ENCODE measurements around the gene CD3G.
A peak's percentile ranks its signal among the peaks of the same experiment; 100 is the strongest.
"Not testable (repeated sequence)": the region's sequence is repeated elsewhere in the genome, so short reads cannot be mapped to it uniquely, and the experiment has no call there.

The CD3G gene

DNA sequence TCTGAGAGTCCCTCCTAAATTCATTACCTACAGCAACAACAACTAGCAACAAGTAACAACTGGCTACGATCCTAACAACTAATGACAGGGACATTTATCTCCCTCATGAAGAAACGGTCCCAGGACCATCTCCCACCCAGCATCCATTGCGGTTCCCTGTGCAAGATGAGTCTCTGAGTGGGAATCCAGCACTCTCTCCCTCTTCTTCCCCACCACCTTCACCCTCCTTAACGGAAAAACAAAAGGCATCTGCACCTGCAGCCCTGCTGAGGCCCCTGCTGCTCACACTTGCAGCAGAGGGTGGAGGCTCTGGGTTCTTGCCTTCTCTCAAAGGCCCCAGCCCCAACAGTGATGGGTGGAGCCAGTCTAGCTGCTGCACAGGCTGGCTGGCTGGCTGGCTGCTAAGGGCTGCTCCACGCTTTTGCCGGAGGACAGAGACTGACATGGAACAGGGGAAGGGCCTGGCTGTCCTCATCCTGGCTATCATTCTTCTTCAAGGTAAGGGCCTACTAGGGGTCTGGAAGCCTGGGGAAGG, at the start of gene CD3G:
Gene CD3G (plus strand): TSS at position 364 of the 535 bp plus-strand sequence. CDS start 80 bp downstream, at position 444.
- DNase-seq, result peak; percentile 77

DNA sequence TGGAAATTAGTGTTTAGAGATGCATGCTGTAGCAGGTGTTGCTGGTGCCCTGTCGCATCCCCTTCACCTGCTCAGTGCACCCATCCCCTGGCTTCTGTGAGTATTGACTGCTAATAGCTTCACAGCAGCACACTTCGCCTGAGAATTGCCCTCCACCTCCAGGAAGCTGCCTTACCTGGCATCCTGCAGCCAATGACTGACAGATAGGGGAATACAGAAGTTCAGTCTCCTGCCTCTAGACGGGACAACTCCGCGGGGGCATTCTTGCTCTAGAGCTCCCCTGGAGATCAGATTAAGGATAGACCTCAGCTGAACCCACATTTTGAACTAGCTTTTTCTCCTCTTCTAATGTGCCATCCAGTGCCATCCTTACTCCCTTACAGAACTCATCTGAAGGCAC, 48.9 kb upstream of the CD3G start:
- DNase-seq, result no peak

DNA sequence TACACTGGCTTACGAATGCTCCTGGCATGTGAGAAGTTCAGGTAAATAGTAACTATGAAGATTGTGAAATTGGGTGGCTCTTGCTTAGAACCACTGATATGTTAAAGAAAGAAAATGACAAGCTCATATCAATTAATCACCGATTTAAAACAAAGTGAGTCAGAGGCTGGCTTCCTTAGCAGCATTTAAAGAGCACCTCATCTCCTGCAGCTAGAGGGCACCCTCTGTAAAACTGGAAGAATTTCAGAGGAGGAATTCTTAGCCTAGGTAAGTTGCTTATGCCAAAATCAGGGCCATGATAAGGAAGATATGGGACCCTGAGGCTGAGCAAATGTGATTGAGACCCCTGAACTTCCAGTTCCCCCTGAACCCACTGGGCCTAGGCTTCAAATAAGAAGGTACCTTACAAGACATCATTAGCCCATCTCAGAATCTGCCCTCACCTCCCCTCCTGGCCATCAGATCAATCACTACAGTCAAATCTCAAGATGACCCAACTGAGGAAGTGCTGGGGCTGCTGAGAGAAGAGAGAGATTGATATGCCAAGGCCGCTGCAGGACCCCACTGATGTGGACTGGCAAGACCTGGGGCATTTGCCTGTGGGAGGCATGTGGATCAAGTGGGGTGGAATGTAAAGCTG, 48.2 kb upstream of the CD3G start:
- DNase-seq, result peak; percentile 42

DNA sequence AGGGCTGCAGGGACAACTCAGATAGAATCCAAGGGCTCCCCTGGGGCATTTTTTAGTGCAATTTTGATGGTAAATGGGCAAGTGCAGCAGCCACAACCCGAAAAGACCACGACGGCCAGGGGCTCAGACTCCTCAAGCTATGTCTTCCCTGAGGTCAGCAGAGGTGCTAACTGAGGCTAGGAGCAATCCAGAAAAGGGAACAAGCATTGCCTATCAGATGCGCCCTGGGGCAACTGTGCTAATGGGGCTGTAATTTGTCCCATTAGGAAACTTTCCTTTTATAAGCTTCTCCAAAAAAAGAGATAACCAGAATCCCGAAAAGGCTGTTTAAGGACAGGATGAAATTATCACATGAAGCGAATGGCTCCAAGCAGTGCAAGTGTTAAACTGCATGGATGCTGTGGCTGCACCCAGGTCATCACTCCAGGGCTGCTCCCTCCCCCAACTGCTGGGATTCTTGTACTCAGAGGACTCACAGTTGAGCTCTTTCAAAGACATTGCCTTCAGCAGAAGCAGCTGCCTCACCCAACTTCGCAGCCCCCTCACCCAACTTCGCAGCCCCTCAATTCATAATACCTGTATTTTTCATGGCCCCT, 42.4 kb upstream of the CD3G start:
- no peak for DNase-seq

DNA sequence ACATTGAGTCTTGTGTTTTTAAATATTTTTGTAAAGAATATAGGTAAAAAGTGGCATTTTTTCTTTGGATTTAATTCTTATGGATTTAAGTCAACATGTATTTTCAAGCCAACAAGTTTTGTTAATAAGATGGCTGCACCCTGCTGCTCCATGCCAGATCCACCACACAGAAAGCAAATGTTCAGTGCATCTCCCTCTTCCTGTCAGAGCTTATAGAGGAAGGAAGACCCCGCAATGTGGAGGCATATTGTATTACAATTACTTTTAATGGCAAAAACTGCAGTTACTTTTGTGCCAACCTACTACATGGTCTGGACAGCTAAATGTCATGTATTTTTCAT, 39.9 kb upstream of the CD3G start:
- DNase-seq, result no peak

DNA sequence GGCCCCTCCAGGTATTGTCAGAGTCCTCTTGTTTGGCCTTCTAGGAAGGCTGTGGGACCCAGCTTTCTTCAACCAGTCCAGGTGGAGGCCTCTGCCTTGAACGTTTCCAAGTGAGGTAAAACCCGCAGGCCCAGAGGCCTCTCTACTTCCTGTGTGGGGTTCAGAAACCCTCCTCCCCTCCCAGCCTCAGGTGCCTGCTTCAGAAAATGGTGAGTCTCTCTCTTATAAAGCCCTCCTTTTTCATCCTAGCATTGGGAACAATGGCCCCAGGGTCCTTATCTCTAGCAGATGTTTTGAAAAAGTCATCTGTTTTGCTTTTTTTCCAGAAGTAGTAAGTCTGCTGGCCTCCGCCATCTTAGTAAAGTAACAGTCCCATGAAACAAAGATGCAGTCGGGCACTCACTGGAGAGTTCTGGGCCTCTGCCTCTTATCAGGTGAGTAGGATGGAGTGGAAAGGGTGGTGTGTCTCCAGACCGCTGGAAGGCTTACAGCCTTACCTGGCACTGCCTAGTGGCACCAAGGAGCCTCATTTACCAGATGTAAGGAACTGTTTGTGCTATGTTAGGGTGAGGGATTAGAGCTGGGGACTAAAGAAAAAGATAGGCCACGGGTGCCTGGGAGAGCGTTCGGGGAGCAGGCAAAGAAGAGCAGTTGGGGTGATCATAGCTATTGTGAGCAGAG, 39.4 kb upstream of the CD3G start, which contains the start of gene CD3E:
Gene CD3E (plus strand): TSS at position 163 of the 681 bp plus-strand sequence. CDS start 223 bp downstream, at position 386.
- peak; percentile 65 for DNase-seq

DNA sequence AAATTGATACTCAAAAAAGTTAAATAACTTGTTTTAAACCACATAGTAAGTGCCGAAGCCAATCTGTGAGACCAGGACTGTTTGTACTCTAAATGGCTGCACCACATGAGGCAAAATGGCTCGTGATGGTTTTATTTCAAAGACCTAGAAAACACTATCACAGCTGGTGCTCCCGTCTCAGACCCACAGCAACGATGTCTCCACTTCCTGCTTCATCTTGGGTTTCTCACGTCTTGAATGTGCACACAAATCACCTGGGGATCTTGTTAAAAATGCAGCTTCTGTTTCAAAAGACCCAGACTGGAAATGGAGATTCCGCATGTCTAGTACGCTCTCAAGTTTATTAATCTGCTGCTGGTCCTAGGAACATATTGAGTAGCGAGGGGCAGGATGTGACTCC, 38.4 kb upstream of the CD3G start:
- DNase-seq, result peak; percentile 60

DNA sequence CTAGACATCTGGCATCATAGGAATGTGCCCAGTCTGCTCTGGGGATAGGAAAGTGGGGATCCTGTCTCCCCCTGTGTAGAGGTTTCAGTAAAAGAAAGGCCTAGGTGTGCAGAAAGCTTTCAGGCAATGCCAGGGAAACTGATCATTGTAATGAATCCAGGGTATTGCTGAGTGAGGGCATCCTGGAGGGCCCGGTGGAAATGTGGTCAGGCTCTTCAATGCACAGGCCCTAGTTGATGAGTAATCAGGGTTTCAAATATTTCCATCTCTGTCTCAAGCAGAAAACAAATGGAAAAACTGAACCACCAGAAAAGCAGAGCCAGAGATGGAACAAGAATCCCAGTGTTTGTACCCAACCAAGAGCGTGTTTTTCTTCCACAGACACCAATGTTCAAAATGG, 37.6 kb upstream of the CD3G start:
- DNase-seq, result peak; percentile 8

DNA sequence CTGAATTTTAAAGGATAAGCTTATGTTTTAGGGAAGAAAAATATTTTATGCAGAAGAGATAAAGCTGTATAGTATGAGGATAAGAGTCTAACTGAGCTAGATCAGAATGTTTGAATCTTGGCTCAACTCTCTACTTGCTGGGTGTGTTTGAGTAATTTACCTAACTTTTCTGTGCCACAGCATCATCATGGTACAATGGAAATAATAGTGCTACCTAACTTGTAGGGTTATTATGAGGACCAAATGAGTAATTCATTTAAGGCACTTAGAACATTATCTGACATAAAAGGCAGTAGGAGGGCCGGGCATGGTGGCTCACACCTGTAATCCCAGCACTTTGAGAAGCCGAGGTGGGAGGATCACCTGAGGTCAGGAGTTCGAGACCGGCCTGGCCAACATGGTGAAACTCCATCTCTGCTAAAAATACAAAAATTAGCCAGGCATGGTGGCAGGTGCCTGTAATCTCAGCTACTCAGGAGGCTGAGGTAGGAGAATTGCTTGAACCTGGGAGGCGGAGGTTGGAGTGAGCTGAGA, 35.1 kb upstream of the CD3G start:
- DNase-seq, result not testable (repeated sequence)

DNA sequence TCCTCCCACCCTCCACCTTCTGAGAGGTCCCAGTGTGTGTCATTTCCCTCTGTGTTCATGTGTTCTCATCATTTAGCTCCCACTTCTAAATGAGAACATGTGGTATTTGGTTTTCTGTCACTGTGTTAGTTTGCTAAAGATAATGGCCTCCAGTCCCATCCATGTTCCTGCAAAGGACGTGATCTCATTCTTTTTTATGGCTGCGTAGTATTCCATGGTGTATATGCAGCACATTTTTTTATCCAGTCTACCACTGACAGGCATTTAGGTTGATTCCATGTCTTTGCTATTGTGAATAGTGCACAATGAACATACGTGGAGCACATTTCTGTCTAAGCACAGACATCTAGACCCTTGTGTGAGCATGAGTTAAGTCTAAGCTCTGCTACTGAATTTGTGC, 33.9 kb upstream of the CD3G start:
- no peak for DNase-seq

DNA sequence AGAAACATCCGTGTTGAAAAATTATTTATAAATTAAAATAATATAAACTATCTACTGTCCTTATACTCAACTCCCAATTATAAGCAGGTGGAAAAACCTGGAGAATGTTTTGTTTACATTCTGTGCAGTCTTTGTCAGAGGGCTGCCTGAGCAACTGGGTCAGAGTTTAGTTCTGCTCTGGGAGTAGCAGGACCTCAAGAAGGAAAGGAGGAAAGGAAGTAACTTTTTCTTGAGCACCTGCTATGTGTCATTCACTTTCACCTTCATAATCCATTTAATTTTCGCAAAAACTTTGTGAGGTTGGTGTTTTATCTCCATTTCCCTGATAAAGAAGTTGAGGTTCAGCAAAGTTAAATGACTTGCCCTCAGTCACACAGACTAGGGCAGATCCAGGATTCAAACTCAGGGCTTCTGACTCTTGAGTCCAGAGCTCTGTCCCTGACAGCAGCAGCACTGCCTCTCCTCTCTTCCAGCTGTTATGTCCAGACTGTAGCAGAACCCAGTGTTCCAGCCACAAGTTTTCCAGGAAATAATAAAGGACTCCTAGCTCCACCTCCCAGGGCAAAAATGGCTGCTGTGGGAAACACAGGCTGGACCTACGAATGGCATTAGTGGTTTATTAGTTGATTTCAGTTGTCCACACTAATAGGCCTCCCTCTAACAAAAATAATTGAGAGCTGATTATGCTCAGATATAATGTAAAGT, 33.2 kb upstream of the CD3G start:
- no peak for DNase-seq

DNA sequence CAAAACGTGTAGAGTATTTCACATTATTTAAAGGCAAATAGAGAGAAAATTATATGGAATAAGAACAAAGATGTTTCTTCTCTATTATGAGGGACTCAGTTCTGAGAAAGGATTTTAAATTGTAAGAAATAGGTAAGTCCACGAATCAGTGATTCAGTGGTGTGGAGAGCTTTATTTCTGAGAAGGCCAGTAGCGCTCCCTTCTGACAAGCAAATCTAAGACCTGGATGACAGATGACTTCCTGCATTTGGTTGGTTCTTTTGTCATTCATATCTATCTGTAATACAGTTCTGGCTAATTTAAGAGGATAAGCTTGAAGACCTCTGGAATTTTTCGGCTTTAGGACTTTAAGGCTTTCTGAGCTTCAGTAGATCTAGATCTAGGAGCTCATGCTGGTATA, 32.6 kb upstream of the CD3G start:
- DNase-seq, result no peak

DNA sequence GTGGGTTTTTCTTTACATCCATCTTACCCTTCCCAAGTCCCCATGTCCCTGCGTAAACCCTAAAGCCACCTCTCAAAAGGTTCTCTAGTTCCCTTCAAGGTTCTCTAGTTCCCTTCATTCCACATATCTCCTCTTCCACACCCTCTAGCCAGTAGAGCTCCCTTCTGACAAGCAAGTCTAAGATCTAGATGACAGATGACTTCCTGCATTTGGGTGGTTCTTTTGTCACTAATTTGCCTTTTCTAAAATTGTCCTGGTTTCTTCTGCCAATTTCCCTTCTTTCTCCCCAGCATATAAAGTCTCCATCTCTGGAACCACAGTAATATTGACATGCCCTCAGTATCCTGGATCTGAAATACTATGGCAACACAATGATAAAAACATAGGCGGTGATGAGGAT, 31.8 kb upstream of the CD3G start:
- no peak for DNase-seq

DNA sequence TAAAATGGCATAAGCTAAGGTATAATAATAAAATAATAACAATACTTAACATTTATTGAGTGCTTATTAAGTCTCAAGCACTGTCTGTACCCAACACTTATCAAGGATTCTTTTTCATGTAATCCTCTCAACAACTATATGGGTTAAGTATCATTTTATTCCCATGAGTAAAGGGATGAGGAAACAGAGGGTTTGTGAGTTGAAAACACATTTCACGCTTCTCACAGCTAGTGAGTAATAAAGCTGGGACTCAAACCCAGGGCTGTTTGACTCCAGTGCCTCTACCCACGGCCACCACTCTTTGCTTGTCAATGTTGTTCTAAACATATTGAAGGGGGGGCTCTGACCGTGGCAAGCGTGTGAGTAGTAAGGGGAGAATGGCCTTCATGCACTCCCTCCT, 30.9 kb upstream of the CD3G start:
- no peak for DNase-seq

DNA sequence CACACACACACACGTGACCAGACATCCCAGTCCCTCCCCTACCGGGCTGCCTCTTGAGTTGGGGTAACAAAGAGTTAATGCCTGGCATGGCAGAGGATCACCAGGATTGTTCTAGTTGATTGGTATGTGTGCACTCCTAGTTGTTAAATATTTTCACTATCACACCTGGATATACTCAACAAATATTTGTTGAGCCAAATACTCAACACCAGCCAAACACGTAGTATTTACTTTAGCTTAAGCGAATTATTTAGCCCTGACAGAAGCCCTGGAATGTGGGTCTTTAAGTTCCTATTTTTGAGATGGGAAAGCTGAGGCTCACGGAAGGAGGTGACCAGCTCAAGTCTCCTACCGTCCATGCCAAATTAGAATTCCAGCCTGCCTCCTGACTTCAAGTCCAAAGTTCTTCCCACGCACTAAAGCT, 29.1 kb upstream of the CD3G start:
- DNase-seq, result no peak

DNA sequence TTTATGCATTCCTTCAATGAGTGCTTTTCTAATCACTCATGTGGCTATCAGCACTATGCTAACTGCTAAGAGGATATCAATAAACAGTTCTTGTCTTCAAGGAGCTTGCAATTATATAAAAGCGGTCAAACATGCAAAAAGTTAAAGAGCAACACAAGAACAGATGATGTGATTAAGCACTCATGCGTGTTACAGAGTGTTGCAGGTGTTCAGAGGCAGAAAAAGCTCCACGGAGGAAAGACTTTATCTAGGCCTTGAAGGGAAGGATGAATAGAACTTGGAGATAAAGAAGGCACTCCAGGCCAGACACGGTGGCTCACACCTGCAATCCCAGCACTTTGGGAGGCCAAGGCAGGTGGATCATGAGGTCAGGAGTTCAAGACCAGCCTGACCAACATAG, 26.0 kb upstream of the CD3G start:
- no peak for DNase-seq

DNA sequence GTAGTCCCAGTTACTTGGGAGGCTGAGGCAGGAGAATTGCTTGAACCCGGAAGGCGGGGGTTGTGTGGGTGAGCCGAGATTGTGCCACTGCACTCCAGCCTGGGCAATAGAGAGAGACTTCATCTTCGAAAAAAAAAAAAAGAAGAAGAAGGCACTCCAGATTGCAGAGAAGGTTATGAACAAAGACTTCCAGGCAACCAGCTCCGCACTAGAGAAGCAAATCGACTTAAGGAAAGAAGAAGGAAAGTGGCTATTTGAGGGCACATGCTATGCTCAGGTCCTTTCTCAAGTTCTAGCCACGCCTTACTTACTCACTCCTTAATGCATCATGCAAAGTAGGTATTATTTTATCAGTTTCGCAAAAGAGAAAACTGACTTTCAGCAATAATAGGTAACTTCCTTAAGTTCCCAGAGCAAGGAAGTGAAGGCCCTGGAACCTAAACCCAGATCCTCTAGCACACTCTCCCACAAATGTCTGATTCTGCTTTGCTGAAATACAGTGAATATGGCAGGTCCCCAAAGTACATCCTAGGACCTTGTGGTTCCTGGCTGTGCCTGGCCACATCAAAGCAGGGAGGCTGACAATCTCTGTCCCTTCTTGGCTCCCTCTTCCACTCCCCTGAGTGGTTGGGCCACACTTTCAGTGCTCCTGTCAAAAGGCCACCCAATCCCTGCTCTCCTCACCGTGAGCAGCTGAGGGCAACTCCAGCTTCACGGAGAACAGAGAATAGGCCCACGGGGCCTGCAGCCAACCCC, 25.4 kb upstream of the CD3G start:
- DNase-seq, result no peak

DNA sequence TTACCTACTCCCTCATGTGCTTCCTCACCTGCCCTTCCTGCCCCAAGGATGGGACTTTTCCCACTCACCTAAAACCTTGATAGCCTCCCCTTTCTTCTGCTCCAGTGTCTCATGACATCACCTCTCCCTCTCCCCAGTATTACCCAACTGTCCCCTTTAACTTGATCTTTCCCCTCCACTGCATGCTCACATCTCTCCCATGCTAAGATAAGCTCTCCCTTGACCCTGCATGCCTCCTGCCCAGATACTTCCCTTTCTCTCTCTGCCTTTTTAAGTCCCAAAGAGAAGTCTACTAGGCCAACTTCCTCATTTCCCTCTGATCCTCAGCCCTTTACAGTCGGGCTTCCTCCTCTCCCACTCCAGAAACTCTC, 24.8 kb upstream of the CD3G start:
- DNase-seq, result no peak

DNA sequence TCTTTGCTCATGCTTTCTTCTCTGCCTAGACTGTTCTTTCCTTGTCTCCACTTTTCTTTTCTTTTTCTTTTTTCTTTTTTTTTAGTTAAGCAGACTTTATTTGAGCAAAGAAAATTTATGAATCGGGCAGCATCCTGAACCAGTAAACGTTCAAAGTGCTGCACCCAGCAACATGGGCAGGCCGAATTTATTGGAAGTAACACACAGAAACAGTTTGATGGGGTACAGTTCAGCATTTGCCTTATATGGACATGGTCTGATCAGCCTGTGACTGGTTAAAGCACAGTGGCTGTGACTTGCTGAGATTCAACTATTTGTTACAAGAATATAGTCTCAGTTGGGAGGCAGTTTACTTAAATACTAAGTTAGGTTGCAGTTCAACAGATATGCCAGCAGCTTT, 23.6 kb upstream of the CD3G start:
- no peak for DNase-seq

DNA sequence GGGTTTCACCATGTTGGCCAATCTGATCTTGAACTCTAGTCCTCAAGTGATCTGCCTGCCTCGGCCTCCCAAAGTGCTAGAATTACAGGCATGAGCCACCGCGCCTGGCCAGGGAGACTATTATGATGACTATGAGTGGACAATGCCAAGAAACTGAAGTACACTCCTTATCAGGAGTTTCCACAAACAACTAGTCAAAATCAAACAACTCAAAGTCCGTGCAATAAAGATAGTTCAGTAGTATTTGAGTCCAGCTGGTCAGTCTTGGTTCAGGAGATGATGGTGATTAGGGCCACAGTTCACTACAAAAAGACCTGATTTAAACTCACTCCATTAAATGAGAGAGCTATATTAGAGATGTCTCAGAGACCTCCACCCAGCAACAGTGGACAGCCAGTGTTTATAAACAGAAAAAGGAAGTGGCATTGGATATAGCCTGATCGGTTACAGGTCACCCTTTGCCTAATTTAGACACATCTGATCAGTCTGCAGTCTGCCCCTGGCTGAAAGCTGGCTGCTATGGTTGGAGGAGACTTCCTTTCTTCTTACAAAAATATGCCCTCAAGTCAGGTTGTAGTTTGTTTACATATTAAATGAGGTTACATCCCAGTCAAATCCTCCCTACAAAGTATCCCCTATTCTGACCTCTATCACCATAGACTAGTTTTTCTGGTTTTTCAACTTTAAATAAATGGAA, 22.6 kb upstream of the CD3G start:
- no peak for DNase-seq

DNA sequence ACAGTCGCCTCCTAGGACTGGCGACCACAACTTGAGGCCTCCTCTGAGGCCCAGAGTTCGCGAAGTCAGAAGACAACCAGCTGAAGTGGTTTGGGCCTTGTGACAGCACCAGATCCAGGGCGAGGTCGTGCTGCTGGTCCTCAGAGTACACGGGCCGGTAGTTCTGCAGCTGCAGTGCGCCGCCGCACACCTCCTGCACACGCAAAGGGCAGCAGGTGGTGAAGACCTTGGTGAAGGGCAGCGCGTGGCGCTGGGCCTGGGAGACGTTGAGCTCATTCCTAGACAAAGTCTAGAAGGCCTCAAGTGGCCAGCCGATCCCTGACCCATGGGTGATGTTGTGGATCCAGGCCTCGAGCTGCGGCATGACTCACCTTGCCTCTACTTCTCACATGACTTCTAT, 21.4 kb upstream of the CD3G start:
- DNase-seq, result no peak

DNA sequence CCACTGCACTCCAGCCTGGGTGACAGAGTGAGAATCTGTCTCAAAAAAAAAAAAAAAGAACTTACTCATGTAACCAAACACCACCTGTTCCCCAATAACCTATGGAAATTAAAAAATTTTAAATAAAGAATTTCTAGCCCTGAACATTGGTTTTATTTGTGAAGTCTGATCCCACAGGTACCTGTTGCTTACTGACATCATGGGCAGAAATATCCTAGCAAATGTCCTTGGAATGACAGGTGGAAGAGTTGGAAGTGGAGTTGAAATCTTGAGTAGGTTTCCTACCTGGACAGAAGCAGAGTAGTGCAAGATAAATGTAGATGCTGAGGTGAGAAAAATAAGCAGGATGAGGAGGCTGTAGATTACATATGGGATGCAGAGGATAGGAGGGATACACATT, 18.9 kb upstream of the CD3G start:
- DNase-seq, result no peak

Data from activated gamma-delta T cell treated with Interleukin-2 at 50 U/mL for 16 hours (primary cell).